ENCODE data around the gene CHCHD3. TPM values are rescaled to one million over a fixed set of nuclear protein-coding genes. Genes with fewer than 3 reads are reported as not detected.

Gene CHCHD3
- total RNA-seq, 4 donors from 2014 or later: 66.0 to 79.1 (median 70.0) TPM

DNA sequence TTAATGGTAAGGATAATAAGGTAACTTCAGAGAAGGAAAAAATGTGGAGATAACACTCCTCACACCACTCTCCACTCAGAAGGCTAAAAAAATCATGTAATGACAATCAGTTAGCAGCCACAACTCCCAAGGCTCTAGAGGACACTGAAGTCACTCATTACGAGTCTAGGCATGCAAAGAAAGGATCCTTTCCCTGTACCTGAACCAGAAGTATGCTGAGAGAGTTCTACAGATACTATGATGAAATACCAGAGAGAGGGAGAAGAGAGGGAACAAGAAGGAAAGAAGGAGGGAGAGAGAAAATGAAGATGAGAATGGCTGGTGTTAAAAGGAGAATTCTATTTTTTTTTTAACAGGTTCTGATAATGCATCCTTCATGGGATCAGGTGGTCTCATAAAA lies 281.4 kb downstream of the CHCHD3 start:
- no peak for DNase-seq
- Histone ChIP-seq H3K27me3 (no peaks in the 10 kb centered on the region), H3K9me3 (no peaks in the 10 kb centered on the region), H3K36me3 (no peaks in the 10 kb centered on the region), H3K4me1 (no peaks in the 10 kb centered on the region), H3K27ac (no peak overlapping the region), H3K4me3 (replicated peaks in 1 of 3) (no peak overlapping the region)
- WGBS, 2 donors: 87 to 93% methylated on average over 1 of the region's 1 CpG
- intact Hi-C loops (cut with DNase I): no loop called here
- TF ChIP-seq, protein P1, sequence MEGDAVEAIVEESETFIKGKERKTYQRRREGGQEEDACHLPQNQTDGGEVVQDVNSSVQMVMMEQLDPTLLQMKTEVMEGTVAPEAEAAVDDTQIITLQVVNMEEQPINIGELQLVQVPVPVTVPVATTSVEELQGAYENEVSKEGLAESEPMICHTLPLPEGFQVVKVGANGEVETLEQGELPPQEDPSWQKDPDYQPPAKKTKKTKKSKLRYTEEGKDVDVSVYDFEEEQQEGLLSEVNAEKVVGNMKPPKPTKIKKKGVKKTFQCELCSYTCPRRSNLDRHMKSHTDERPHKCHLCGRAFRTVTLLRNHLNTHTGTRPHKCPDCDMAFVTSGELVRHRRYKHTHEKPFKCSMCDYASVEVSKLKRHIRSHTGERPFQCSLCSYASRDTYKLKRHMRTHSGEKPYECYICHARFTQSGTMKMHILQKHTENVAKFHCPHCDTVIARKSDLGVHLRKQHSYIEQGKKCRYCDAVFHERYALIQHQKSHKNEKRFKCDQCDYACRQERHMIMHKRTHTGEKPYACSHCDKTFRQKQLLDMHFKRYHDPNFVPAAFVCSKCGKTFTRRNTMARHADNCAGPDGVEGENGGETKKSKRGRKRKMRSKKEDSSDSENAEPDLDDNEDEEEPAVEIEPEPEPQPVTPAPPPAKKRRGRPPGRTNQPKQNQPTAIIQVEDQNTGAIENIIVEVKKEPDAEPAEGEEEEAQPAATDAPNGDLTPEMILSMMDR (IDR thresholded peaks at IDR 0.05): no peak
- TF ChIP-seq POLR2A (IDR thresholded peaks at IDR 0.05): no peak

GRCh38 chr7:132799081-132799413 lies 282.8 kb downstream of the CHCHD3 start:
- no peak overlapping the region for H3K27ac ChIP-seq
- DNase-seq: no peak
- TF ChIP-seq, protein P1 (IDR thresholded peaks at IDR 0.05): no peak
- no peak for TF ChIP-seq POLR2A (IDR thresholded peaks at IDR 0.05)
- intact Hi-C loops (cut with DNase I): no loop called here
- no peaks in the 10 kb centered on the region for H3K36me3 ChIP-seq
- H3K27me3 ChIP-seq: no peaks in the 10 kb centered on the region
- no peaks in the 10 kb centered on the region for H3K9me3 ChIP-seq
- H3K4me1 ChIP-seq: no peaks in the 10 kb centered on the region
- H3K4me3 ChIP-seq (replicated peaks in 1 of 3): no peak overlapping the region

DNA sequence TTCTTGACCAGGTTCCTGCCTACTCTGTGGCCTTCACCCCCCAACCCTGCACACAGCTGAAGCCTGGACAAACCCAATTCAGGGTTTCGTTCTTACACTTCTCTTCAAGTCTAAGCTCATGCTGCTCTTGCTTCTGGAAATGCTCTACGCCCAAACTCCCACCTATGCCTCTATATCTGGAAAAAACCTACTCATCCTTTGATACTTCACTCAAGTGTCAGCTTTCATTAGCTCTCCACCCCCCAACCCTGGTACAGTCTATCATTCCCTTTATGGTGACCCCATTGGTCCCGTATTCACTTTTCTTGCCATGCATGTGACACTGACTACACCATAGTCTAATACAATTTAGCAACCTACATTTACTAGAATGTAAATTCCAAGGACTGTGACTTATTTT lies 284.7 kb downstream of the CHCHD3 start:
- no peak for DNase-seq
- intact Hi-C loops (cut with DNase I): no loop called here
- 97 to 99% methylated on average over 3 of the region's 3 CpGs for WGBS, 2 donors
- Histone ChIP-seq H3K27me3 (no peaks in the 10 kb centered on the region), H3K9me3 (no peaks in the 10 kb centered on the region), H3K36me3 (no peaks in the 10 kb centered on the region), H3K27ac (no peak overlapping the region), H3K4me3 (replicated peaks in 1 of 3) (no peak overlapping the region), H3K4me1 (no peaks in the 10 kb centered on the region)
- no peak for TF ChIP-seq POLR2A (IDR thresholded peaks at IDR 0.05)
- TF ChIP-seq, protein P1 (IDR thresholded peaks at IDR 0.05): no peak

DNA sequence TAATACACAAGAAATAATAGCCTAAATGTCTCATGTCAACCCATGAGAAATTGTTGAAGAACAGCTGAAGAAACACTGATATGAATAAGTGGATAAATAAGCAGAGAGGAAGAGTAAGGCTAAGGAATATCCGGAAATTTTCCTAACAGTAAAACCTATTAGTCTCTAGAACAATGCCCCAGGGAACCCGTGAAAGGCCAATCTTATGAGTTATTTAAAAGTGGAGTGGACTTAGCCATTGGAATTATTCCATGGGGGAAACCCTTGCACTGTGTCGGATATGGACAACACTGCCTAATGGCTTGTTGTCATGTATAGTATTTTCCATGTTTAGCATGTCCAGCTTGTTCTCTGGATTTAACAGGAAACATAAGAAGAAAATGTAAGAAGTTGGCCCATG lies 288.4 kb downstream of the CHCHD3 start:
- H3K36me3 ChIP-seq: no peaks in the 10 kb centered on the region
- intact Hi-C loops (cut with DNase I): no loop called here
- DNase-seq: no peak
- WGBS, 2 donors: 79 to 83% methylated on average over 3 of the region's 3 CpGs
- TF ChIP-seq, protein P1 (IDR thresholded peaks at IDR 0.05): no peak
- TF ChIP-seq POLR2A (IDR thresholded peaks at IDR 0.05): no peak
- no peak overlapping the region for H3K4me3 ChIP-seq (replicated peaks in 1 of 3)
- no peaks in the 10 kb centered on the region for H3K27me3 ChIP-seq
- H3K27ac ChIP-seq: no peak overlapping the region
- H3K9me3 ChIP-seq: no peaks in the 10 kb centered on the region
- H3K4me1 ChIP-seq: no peaks in the 10 kb centered on the region

GRCh38 chr7:132791036-132791435 lies 290.9 kb downstream of the CHCHD3 start:
- DNase-seq: no peak
- intact Hi-C loops (cut with DNase I): no loop called here
- WGBS, 2 donors: 84 to 100% methylated on average over 1 of the region's 1 CpG
- Histone ChIP-seq H3K27me3 (no peaks in the 10 kb centered on the region), H3K27ac (no peak overlapping the region), H3K36me3 (no peaks in the 10 kb centered on the region), H3K4me3 (replicated peaks in 1 of 3) (no peak overlapping the region), H3K4me1 (no peaks in the 10 kb centered on the region), H3K9me3 (no peaks in the 10 kb centered on the region)
- no peak for TF ChIP-seq POLR2A (IDR thresholded peaks at IDR 0.05)
- TF ChIP-seq, protein P1 (IDR thresholded peaks at IDR 0.05): no peak

Data from thyroid gland (tissue), 4 donors.